ENCODE results near the gene GFI1B. TPM values are rescaled to one million over a fixed set of nuclear protein-coding genes. Genes with fewer than 3 reads are reported as not detected.

GFI1B gene
- total RNA-seq, 1 donor from 2014 or later: 1.1 TPM

GRCh38 chr9:132984202-132985070 is 5.9 kb downstream of the GFI1B start:
- no peak for TF ChIP-seq CTCF (IDR thresholded peaks at IDR 0.05)
- Histone ChIP-seq H3K36me3 (no peaks in the 10 kb centered on the region), H3K27me3 (ENCODE audit: low read depth) (peaks cover 39% of the 10 kb centered on the region), H3K4me1 (no peaks in the 10 kb centered on the region), H3K27ac (no peak overlapping the region), H3K4me3 (no peak overlapping the region), H3K9me3 (no peaks in the 10 kb centered on the region)
- intact Hi-C loops (cut with DNase I): no loop called here
- ATAC-seq: no peak
- peak; percentile 37 for DNase-seq

- Histone ChIP-seq H3K4me1 (no peaks in the 10 kb centered on the region), H3K36me3 (no peaks in the 10 kb centered on the region), H3K9me3 (no peaks in the 10 kb centered on the region), H3K4me3 (no peak overlapping the region), H3K27me3 (ENCODE audit: low read depth) (peaks cover 33% of the 10 kb centered on the region), H3K27ac (no peak overlapping the region)
- intact Hi-C loops (cut with DNase I): no loop called here
- DNase-seq (no peak), ATAC-seq (no peak)
- TF ChIP-seq CTCF (IDR thresholded peaks at IDR 0.05): no peak
Observed at GRCh38 chr9:132985071-132985350, 6.5 kb downstream of the GFI1B start.

- Histone ChIP-seq H3K36me3 (no peaks in the 10 kb centered on the region), H3K4me1 (no peaks in the 10 kb centered on the region), H3K27me3 (ENCODE audit: low read depth) (peaks cover 28% of the 10 kb centered on the region), H3K9me3 (no peaks in the 10 kb centered on the region), H3K27ac (no peak overlapping the region), H3K4me3 (no peak overlapping the region)
- ATAC-seq (no peak), DNase-seq (peak; percentile 24)
- intact Hi-C loops (cut with DNase I): no loop called here
- no peak for TF ChIP-seq CTCF (IDR thresholded peaks at IDR 0.05)
Observed at GRCh38 chr9:132985489-132985888, 7.0 kb downstream of the GFI1B start.

- no peaks in the 10 kb centered on the region for H3K4me1 ChIP-seq
- no peak for ATAC-seq
- no peak overlapping the region for H3K27ac ChIP-seq
- intact Hi-C loops (cut with DNase I): no loop called here
- DNase-seq: peak; percentile 20
- no peaks in the 10 kb centered on the region for H3K9me3 ChIP-seq
- no peaks in the 10 kb centered on the region for H3K36me3 ChIP-seq
- no peak for TF ChIP-seq CTCF (IDR thresholded peaks at IDR 0.05)
- H3K27me3 ChIP-seq (ENCODE audit: low read depth): peaks cover 27% of the 10 kb centered on the region
- no peak overlapping the region for H3K4me3 ChIP-seq
Observed at GRCh38 chr9:132986114-132986513, 7.6 kb downstream of the GFI1B start.

- intact Hi-C loops (cut with DNase I): no loop called here
- no peaks in the 10 kb centered on the region for H3K36me3 ChIP-seq
- H3K9me3 ChIP-seq: no peaks in the 10 kb centered on the region
- peak; percentile 35 for DNase-seq
- no peaks in the 10 kb centered on the region for H3K4me1 ChIP-seq
- TF ChIP-seq CTCF (IDR thresholded peaks at IDR 0.05): no peak
- no peak overlapping the region for H3K4me3 ChIP-seq
- no peak overlapping the region for H3K27ac ChIP-seq
- ATAC-seq: no peak
- H3K27me3 ChIP-seq (ENCODE audit: low read depth): peaks cover 29% of the 10 kb centered on the region
Observed at GRCh38 chr9:132986640-132987620, 8.4 kb downstream of the GFI1B start.

All from lower lobe of right lung (tissue), 2 donors.